ENCODE measurements around the gene TEP1. TPM values are rescaled to one million over a fixed set of nuclear protein-coding genes. Genes with fewer than 3 reads are reported as not detected.

TEP1 gene
- total RNA-seq, 1 donor from 2014 or later, result 28.4 TPM

GRCh38 chr14:20436363-20436755, 23.1 kb upstream of the TEP1 start:
- H3K4me2 ChIP-seq (ENCODE audit: low read length), result peak overlapping the region; percentile 8
- H3K36me3 Mint-ChIP-seq (ENCODE audit: low read depth, unreplicated experiment), result no peaks in the 10 kb centered on the region

GRCh38 chr14:20435582-20436362, 22.5 kb upstream of the TEP1 start, which contains the start of gene KLHL33:
Gene KLHL33 (minus strand): TSS chr14:20436166. CDS start chr14:20435811, 355 bp downstream.
- H3K27me3 ChIP-seq (ENCODE audit: insufficient read depth, low read length), result no peaks in the 10 kb centered on the region
- H3K27ac ChIP-seq (ENCODE audit: low read depth, low read length), result no peak within 1 kb of the TSS
- peak within 1 kb of the TSS; percentile 74 for H2AFZ ChIP-seq (ENCODE audit: low read depth, low read length)
- no peaks in the 10 kb centered on the region for H3K79me2 ChIP-seq (ENCODE audit: insufficient read depth, low read length)
- Mint-ChIP-seq H3K4me1 (ENCODE audit: low read depth, unreplicated experiment) (no peaks in the 10 kb centered on the region), H3K27me3 (ENCODE audit: low read depth, unreplicated experiment) (peaks cover 37% of the 10 kb centered on the region), H3K36me3 (ENCODE audit: low read depth, unreplicated experiment) (no peaks in the 10 kb centered on the region), H3K4me3 (ENCODE audit: unreplicated experiment) (no peak within 1 kb of the TSS), H3K9me3 (ENCODE audit: unreplicated experiment) (no peaks in the 10 kb centered on the region), H3K27ac (ENCODE audit: unreplicated experiment) (no peak within 1 kb of the TSS)
- peak within 1 kb of the TSS; percentile 78 for H3K4me2 ChIP-seq (ENCODE audit: low read length)
- no peak for DNase-seq (ENCODE audit: low read depth)
- no peaks in the 10 kb centered on the region for H3K36me3 ChIP-seq (ENCODE audit: insufficient read depth, low read length)
- peak within 1 kb of the TSS; percentile 22 for H3K9ac ChIP-seq (ENCODE audit: low read length)
- peak within 1 kb of the TSS; percentile 28 for H3K4me3 ChIP-seq (ENCODE audit: insufficient read depth, low read depth, low read length)
- H3K9me3 ChIP-seq (ENCODE audit: insufficient read depth, low read depth, low read length), result no peaks in the 10 kb centered on the region
- no peak for FAIRE-seq
- no peaks in the 10 kb centered on the region for H4K20me1 ChIP-seq (ENCODE audit: insufficient read depth, low read length)
- TF ChIP-seq EZH2 (IDR thresholded peaks at IDR 0.05; ENCODE audit: insufficient read depth, low read length), result no peak
- TF ChIP-seq CTCF (IDR thresholded peaks at IDR 0.05; ENCODE audit: insufficient read depth, low read depth, low read length), result no peak
- peaks cover 15% of the 10 kb centered on the region for H3K4me1 ChIP-seq (ENCODE audit: insufficient read depth, low read length)

More at GRCh38 chr14:20436363-20436755, 23.1 kb upstream of the TEP1 start:
- no peaks in the 10 kb centered on the region for H3K79me2 ChIP-seq (ENCODE audit: insufficient read depth, low read length)
- H2AFZ ChIP-seq (ENCODE audit: low read depth, low read length), result no peak overlapping the region
- H3K9ac ChIP-seq (ENCODE audit: low read length), result no peak overlapping the region
- no peaks in the 10 kb centered on the region for H3K36me3 ChIP-seq (ENCODE audit: insufficient read depth, low read length)
- no peak overlapping the region for H3K4me3 ChIP-seq (ENCODE audit: insufficient read depth, low read depth, low read length)
- H3K4me1 Mint-ChIP-seq (ENCODE audit: low read depth, unreplicated experiment), result no peaks in the 10 kb centered on the region
- TF ChIP-seq CTCF (IDR thresholded peaks at IDR 0.05; ENCODE audit: insufficient read depth, low read depth, low read length) (no peak), EZH2 (IDR thresholded peaks at IDR 0.05; ENCODE audit: insufficient read depth, low read length) (no peak)
- peaks cover 37% of the 10 kb centered on the region for H3K27me3 Mint-ChIP-seq (ENCODE audit: low read depth, unreplicated experiment)
- no peak overlapping the region for H3K27ac Mint-ChIP-seq (ENCODE audit: unreplicated experiment)
- no peaks in the 10 kb centered on the region for H3K9me3 Mint-ChIP-seq (ENCODE audit: unreplicated experiment)
- no peaks in the 10 kb centered on the region for H4K20me1 ChIP-seq (ENCODE audit: insufficient read depth, low read length)
- peaks cover 15% of the 10 kb centered on the region for H3K4me1 ChIP-seq (ENCODE audit: insufficient read depth, low read length)
- no peaks in the 10 kb centered on the region for H3K9me3 ChIP-seq (ENCODE audit: insufficient read depth, low read depth, low read length)
- no peaks in the 10 kb centered on the region for H3K27me3 ChIP-seq (ENCODE audit: insufficient read depth, low read length)
- no peak overlapping the region for H3K27ac ChIP-seq (ENCODE audit: low read depth, low read length)
- peak; percentile 29 for DNase-seq (ENCODE audit: low read depth)
- H3K4me3 Mint-ChIP-seq (ENCODE audit: unreplicated experiment), result no peak overlapping the region
- no peak for FAIRE-seq
